Astrocyte (in vitro differentiated cells and primary cell): ENCODE measurements around the gene MKLN1. TPM values are rescaled to one million over a fixed set of nuclear protein-coding genes. Genes with fewer than 3 reads are reported as not detected.

Experiments
- DNase-seq: peaks from one replicate; pipeline ENCODE4 v3.0.0-alpha.2; 2010; ENCODE audit warnings: low read depth
- FAIRE-seq: peaks from 2 replicates; lab custom pipeline; 2011; peaks lifted over from hg19 to GRCh38; lab: Jason Lieb, UNC
- H2AFZ ChIP-seq: 2 replicates; pipeline ENCODE4 v1.6.0; 2012; ENCODE audit warnings: low read depth, low read length, inconsistent platforms
- H3K27ac ChIP-seq: 2 replicates; pipeline ENCODE4 v1.5.1; 2011; ENCODE audit warnings: low read depth, low read length, inconsistent platforms
- H3K27me3 ChIP-seq: 2 replicates; pipeline ENCODE4 v1.6.0; 2011; ENCODE audit warnings: low read length, inconsistent platforms; ENCODE audit not compliant: insufficient read depth
- H3K36me3 ChIP-seq: 2 replicates; pipeline ENCODE4 v1.5.1; 2011; ENCODE audit warnings: low read length, inconsistent platforms; ENCODE audit not compliant: insufficient read depth
- H3K4me1 ChIP-seq: 2 replicates; pipeline ENCODE4 v1.5.1; 2011; ENCODE audit warnings: low read length, inconsistent platforms; ENCODE audit not compliant: insufficient read depth
- H3K4me2 ChIP-seq: 2 replicates; pipeline ENCODE4 v1.6.0; 2012; ENCODE audit warnings: low read length, inconsistent platforms
- H3K4me3 ChIP-seq: 2 replicates; pipeline ENCODE4 v1.5.1; 2011; ENCODE audit warnings: low read depth, mild to moderate bottlenecking, low read length, inconsistent platforms; ENCODE audit not compliant: insufficient read depth
- H3K79me2 ChIP-seq: 2 replicates; pipeline ENCODE4 v1.6.0; 2012; ENCODE audit warnings: mild to moderate bottlenecking, low read length, inconsistent platforms; ENCODE audit not compliant: insufficient read depth
- H3K9ac ChIP-seq: 2 replicates; pipeline ENCODE4 v1.6.0; 2012; ENCODE audit warnings: mild to moderate bottlenecking, low read length, inconsistent platforms
- H3K9me3 ChIP-seq: 2 replicates; pipeline ENCODE4 v1.5.1; 2012; ENCODE audit warnings: low read depth, mild to moderate bottlenecking, low read length, inconsistent platforms; ENCODE audit not compliant: insufficient read depth
- H4K20me1 ChIP-seq: 2 replicates; pipeline ENCODE4 v1.6.0; 2012; ENCODE audit warnings: low read length, inconsistent platforms; ENCODE audit not compliant: insufficient read depth
- H3K27ac Mint-ChIP-seq: one replicate; pipeline ENCODE4 v1.8.0; 2021; ENCODE audit warnings: mild to moderate bottlenecking, mixed read lengths; ENCODE audit not compliant: unreplicated experiment
- H3K27me3 Mint-ChIP-seq: one replicate; pipeline ENCODE4 v1.8.0; 2021; ENCODE audit warnings: low read depth, mixed read lengths; ENCODE audit not compliant: unreplicated experiment
- H3K36me3 Mint-ChIP-seq: one replicate; pipeline ENCODE4 v1.8.0; 2021; ENCODE audit warnings: low read depth, mixed read lengths; ENCODE audit not compliant: unreplicated experiment
- H3K4me1 Mint-ChIP-seq: one replicate; pipeline ENCODE4 v1.8.0; 2021; ENCODE audit warnings: low read depth, mixed read lengths; ENCODE audit not compliant: unreplicated experiment
- H3K4me3 Mint-ChIP-seq: one replicate; pipeline ENCODE4 v1.8.0; 2021; ENCODE audit warnings: mild to moderate bottlenecking, moderate library complexity, mixed read lengths; ENCODE audit not compliant: unreplicated experiment
- H3K9me3 Mint-ChIP-seq: one replicate; pipeline ENCODE4 v1.8.0; 2021; ENCODE audit warnings: mild to moderate bottlenecking, mixed read lengths; ENCODE audit not compliant: unreplicated experiment
- EZH2 ChIP-seq: IDR thresholded peaks from 2 replicates; pipeline ENCODE4 v1.6.1; 2012; ENCODE audit warnings: mild to moderate bottlenecking, low read length, inconsistent platforms; ENCODE audit not compliant: insufficient read depth
- total RNA-seq: library from RNA; stranded (reverse); gene quantifications from 2 replicates; pipeline ENCODE4 v1.2.1, GENCODE V29; 2021
- TF ChIP-seq, protein P1 (sequence below): IDR thresholded peaks from 2 replicates; pipeline ENCODE4 v1.5.1; 2011; ENCODE audit warnings: low read depth, mild to moderate bottlenecking, inconsistent platforms, low read length, moderate library complexity; ENCODE audit not compliant: insufficient read depth

The MKLN1 gene
- total RNA-seq, 1 donor from 2014 or later, result 48.0 TPM

DNA sequence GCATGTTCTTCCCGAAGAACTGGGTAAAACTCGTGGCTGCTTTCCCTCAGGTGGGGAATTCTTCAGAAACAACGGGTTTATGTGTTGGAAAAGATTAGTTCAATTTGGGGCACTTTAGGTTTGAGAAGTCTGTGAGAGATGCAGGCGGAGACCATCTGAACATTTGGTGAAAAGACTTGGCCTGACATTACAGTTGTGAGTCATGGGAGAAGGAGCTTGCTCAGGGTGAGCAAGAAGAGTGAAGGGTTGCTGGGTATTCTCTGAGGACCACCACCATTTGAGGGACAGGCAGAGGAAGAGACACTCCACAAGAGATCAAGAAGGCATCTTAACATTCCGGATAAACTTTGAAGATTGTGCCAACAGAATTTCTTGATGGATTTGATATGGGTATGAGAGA lies 140.1 kb downstream of the MKLN1 start:
- Mint-ChIP-seq H3K36me3 (peaks cover 21% of the 10 kb centered on the region), H3K27me3 (no peaks in the 10 kb centered on the region), H3K4me3 (no peak overlapping the region), H3K9me3 (no peaks in the 10 kb centered on the region), H3K4me1 (peaks cover 3% of the 10 kb centered on the region), H3K27ac (no peak overlapping the region)
- H3K36me3 ChIP-seq, result peaks cover 35% of the 10 kb centered on the region
- H3K9me3 ChIP-seq, result no peaks in the 10 kb centered on the region
- FAIRE-seq, result no peak
- no peak overlapping the region for H3K4me3 ChIP-seq
- no peak overlapping the region for H3K9ac ChIP-seq
- no peaks in the 10 kb centered on the region for H3K27me3 ChIP-seq
- H3K27ac ChIP-seq, result no peak overlapping the region
- no peaks in the 10 kb centered on the region for H3K79me2 ChIP-seq
- TF ChIP-seq, protein P1, sequence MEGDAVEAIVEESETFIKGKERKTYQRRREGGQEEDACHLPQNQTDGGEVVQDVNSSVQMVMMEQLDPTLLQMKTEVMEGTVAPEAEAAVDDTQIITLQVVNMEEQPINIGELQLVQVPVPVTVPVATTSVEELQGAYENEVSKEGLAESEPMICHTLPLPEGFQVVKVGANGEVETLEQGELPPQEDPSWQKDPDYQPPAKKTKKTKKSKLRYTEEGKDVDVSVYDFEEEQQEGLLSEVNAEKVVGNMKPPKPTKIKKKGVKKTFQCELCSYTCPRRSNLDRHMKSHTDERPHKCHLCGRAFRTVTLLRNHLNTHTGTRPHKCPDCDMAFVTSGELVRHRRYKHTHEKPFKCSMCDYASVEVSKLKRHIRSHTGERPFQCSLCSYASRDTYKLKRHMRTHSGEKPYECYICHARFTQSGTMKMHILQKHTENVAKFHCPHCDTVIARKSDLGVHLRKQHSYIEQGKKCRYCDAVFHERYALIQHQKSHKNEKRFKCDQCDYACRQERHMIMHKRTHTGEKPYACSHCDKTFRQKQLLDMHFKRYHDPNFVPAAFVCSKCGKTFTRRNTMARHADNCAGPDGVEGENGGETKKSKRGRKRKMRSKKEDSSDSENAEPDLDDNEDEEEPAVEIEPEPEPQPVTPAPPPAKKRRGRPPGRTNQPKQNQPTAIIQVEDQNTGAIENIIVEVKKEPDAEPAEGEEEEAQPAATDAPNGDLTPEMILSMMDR, result no peak
- TF ChIP-seq EZH2, result no peak
- no peak for DNase-seq
- H3K4me2 ChIP-seq, result no peak overlapping the region
- no peaks in the 10 kb centered on the region for H3K4me1 ChIP-seq
- no peaks in the 10 kb centered on the region for H4K20me1 ChIP-seq
- no peak overlapping the region for H2AFZ ChIP-seq

DNA sequence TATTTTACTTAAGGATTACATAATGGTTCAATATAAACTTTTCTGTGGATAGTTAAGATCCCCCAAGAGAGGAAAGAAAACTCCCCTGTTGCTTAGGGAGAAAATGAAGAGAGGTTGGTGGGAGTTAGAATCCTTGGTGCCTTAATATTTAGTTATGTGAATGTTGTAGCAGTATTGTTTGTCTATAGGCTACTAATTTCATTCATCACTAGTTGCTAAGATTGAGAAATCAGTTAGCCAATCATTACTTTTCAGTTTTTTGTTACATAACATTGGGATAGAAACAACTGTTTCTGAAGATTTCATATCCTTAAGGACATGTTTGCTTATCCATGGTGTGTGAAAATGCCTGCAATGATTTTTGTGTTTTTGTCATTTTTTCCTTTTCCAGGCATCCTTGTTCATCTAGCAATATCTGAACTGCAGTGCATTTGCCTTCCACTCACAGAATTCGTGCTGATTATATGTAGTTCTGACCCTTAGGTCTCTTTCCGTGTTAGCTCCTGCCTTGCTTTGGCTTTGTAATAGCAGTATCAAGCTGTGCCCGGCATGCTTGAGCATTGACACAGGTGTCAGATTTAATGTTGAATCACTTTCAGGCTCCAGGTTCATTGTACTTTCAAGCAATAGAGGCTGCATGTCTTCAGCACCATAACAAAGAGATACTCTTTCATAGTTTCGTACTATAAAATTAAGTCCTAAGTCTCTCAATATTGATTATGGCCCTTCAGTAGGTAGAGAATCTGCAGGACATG lies 143.8 kb downstream of the MKLN1 start:
- Histone ChIP-seq H4K20me1 (no peaks in the 10 kb centered on the region), H3K27ac (no peak overlapping the region), H3K79me2 (no peaks in the 10 kb centered on the region), H3K4me2 (no peak overlapping the region), H2AFZ (no peak overlapping the region), H3K4me1 (no peaks in the 10 kb centered on the region), H3K9me3 (no peaks in the 10 kb centered on the region), H3K4me3 (no peak overlapping the region), H3K9ac (no peak overlapping the region), H3K27me3 (no peaks in the 10 kb centered on the region), H3K36me3 (peaks cover 25% of the 10 kb centered on the region)
- TF ChIP-seq EZH2, result no peak
- TF ChIP-seq, protein P1, result no peak
- Mint-ChIP-seq H3K9me3 (no peaks in the 10 kb centered on the region), H3K4me1 (peaks cover 3% of the 10 kb centered on the region), H3K27me3 (no peaks in the 10 kb centered on the region), H3K4me3 (no peak overlapping the region), H3K36me3 (peaks cover 15% of the 10 kb centered on the region), H3K27ac (no peak overlapping the region)
- no peak for FAIRE-seq
- DNase-seq, result no peak

GRCh38 chr7:131476740-131477139 lies 149.1 kb downstream of the MKLN1 start:
- H3K36me3 Mint-ChIP-seq, result peaks cover 4% of the 10 kb centered on the region
- no peak for FAIRE-seq
- no peak for TF ChIP-seq EZH2
- TF ChIP-seq, protein P1, result no peak
- no peak overlapping the region for H3K27ac Mint-ChIP-seq
- Histone ChIP-seq H3K27ac (no peak overlapping the region), H3K36me3 (peaks cover 10% of the 10 kb centered on the region), H3K79me2 (no peaks in the 10 kb centered on the region), H3K4me2 (no peak overlapping the region), H3K4me1 (peaks cover 13% of the 10 kb centered on the region), H4K20me1 (peaks cover 5% of the 10 kb centered on the region), H3K9me3 (no peaks in the 10 kb centered on the region), H3K9ac (no peak overlapping the region), H3K4me3 (no peak overlapping the region), H3K27me3 (no peaks in the 10 kb centered on the region), H2AFZ (no peak overlapping the region)
- no peak overlapping the region for H3K4me3 Mint-ChIP-seq
- no peaks in the 10 kb centered on the region for H3K9me3 Mint-ChIP-seq
- H3K27me3 Mint-ChIP-seq, result no peaks in the 10 kb centered on the region
- H3K4me1 Mint-ChIP-seq, result peaks cover 16% of the 10 kb centered on the region
- DNase-seq, result no peak
